ENCODE results near the gene SLC51B. TPM values are rescaled to one million over a fixed set of nuclear protein-coding genes. Genes with fewer than 3 reads are reported as not detected.
A peak's percentile ranks its signal among the peaks of the same experiment; 100 is the strongest.
"Not testable (repeated sequence)": the region's sequence is repeated elsewhere in the genome, so short reads cannot be mapped to it uniquely, and the experiment has no call there.

Gene SLC51B
- polyA plus RNA-seq (ENCODE audit: insufficient read length in 4 of 4): 10 to 100 TPM in 2 of 4 donors, 1 to 10 TPM in 2; 1.5 to 10.9 (median 8.9) TPM

GRCh38 chr15:65044724-65045481, at the start of gene SLC51B:
Gene SLC51B, plus strand, starts transcription at chr15:65045387. Its CDS starts 4,618 bp downstream, at chr15:65050005.
- no peak for DNase-seq (ENCODE audit: low read depth in 4 of 4, low spot score in 3 of 4)

- DNase-seq (ENCODE audit: low read depth in 4 of 4, low spot score in 3 of 4): no peak
Measured at GRCh38 chr15:64997066-64997465, 48.1 kb upstream of the SLC51B start.

GRCh38 chr15:64997745-64998375, 47.3 kb upstream of the SLC51B start:
- DNase-seq (ENCODE audit: low read depth in 4 of 4, low spot score in 3 of 4): no peak

GRCh38 chr15:65004993-65005392, 40.2 kb upstream of the SLC51B start:
- DNase-seq (ENCODE audit: low read depth in 4 of 4, low spot score in 3 of 4): no peak

- no peak for DNase-seq (ENCODE audit: low read depth in 4 of 4, low spot score in 3 of 4)
Measured at GRCh38 chr15:65006876-65007275, 38.3 kb upstream of the SLC51B start.

GRCh38 chr15:65008983-65009382, 36.2 kb upstream of the SLC51B start:
- no peak for DNase-seq (ENCODE audit: low read depth in 4 of 4, low spot score in 3 of 4)

GRCh38 chr15:65011198-65011597, 34.0 kb upstream of the SLC51B start:
- not testable (repeated sequence) for DNase-seq (ENCODE audit: low read depth in 4 of 4, low spot score in 3 of 4)

- no peak for DNase-seq (ENCODE audit: low read depth in 4 of 4, low spot score in 3 of 4)
Measured at GRCh38 chr15:65020419-65020818, 24.8 kb upstream of the SLC51B start.

GRCh38 chr15:65021488-65021887, 23.7 kb upstream of the SLC51B start:
- DNase-seq (ENCODE audit: low read depth in 4 of 4, low spot score in 3 of 4): no peak

- DNase-seq (ENCODE audit: low read depth in 4 of 4, low spot score in 3 of 4): no peak
Measured at GRCh38 chr15:65026756-65027155, 18.4 kb upstream of the SLC51B start.

- no peak for DNase-seq (ENCODE audit: low read depth in 4 of 4, low spot score in 3 of 4)
Measured at GRCh38 chr15:65027593-65027992, 17.6 kb upstream of the SLC51B start.

- no peak for DNase-seq (ENCODE audit: low read depth in 4 of 4, low spot score in 3 of 4)
Measured at GRCh38 chr15:65028338-65028737, 16.8 kb upstream of the SLC51B start.

GRCh38 chr15:65028921-65029735, 16.1 kb upstream of the SLC51B start, which contains the start of gene MTFMT:
Gene MTFMT, minus strand, starts transcription at chr15:65029639. Its CDS starts 26 bp downstream, at chr15:65029613.
- peak in 3 of 4 donors; percentile 71 to 82 (median 76) for DNase-seq (ENCODE audit: low read depth in 4 of 4, low spot score in 3 of 4)

- no peak for DNase-seq (ENCODE audit: low read depth in 4 of 4, low spot score in 3 of 4)
Measured at GRCh38 chr15:65029736-65030208, 15.4 kb upstream of the SLC51B start.

GRCh38 chr15:65032801-65033537, 12.2 kb upstream of the SLC51B start:
- DNase-seq (ENCODE audit: low read depth in 4 of 4, low spot score in 3 of 4): no peak

- DNase-seq (ENCODE audit: low read depth in 4 of 4, low spot score in 3 of 4): no peak
Measured at GRCh38 chr15:65033659-65034269, 11.4 kb upstream of the SLC51B start.

- no peak for DNase-seq (ENCODE audit: low read depth in 4 of 4, low spot score in 3 of 4)
Measured at GRCh38 chr15:65034719-65035118, 10.5 kb upstream of the SLC51B start.

- DNase-seq (ENCODE audit: low read depth in 4 of 4, low spot score in 3 of 4): no peak
Measured at GRCh38 chr15:65037309-65037708, 7.9 kb upstream of the SLC51B start.

- DNase-seq (ENCODE audit: low read depth in 4 of 4, low spot score in 3 of 4): no peak
Measured at GRCh38 chr15:65038428-65038827, 6.8 kb upstream of the SLC51B start.

- no peak for DNase-seq (ENCODE audit: low read depth in 4 of 4, low spot score in 3 of 4)
Measured at GRCh38 chr15:65038836-65039235, 6.4 kb upstream of the SLC51B start.
